HG02852 (cell line): ENCODE measurements around the gene TFE3.
A peak's percentile ranks its signal among the peaks of the same experiment; 100 is the strongest.

Source experiments
- ATAC-seq: cut with Tn5 transposase; IDR thresholded peaks from one replicate; pipeline ENCODE4 v1.9.1; 2021; ENCODE audit warnings: mild to moderate bottlenecking, moderate library complexity; ENCODE audit not compliant: unreplicated experiment

TFE3 gene

DNA sequence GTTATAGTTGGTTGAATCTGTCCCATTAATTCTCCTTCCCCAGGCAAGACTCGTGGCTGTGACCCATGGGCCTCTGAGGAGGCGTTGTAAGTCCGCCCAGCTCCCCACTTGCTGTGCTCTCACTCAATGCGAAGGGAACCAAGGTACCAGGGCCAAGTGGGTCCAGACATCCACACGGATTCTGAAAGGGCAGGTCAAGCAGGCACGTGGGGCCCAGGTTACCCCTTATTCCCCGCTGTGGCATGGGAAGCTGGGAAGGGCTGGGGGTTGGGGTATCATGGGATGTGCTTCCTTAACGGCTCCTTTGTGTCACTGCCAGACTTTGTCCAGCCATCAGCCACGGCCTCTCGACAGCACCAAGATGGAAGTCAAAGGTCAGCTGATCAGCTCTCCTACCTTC lies 18.8 kb upstream of the TFE3 start:
- ATAC-seq = no peak

DNA sequence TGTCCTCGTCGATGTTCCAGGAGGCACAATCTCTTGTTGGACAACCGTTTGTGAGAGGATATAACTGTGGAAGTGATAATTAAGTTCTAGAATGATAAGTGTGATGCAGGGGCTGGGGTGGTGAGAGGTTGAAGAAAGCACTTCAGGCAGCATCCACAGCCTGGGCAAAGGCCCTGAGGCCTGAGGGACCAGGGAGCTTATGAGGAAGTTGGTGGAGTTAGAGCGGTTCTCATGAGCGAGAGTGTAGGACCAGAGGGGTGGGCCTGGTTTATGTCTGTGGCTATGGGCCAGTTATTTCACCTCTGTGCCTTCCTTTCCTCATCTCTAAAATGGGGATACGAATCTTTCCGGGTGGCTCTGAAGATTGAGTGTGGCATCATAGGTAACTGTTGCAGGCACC lies 18.3 kb upstream of the TFE3 start:
- ATAC-seq = no peak

DNA sequence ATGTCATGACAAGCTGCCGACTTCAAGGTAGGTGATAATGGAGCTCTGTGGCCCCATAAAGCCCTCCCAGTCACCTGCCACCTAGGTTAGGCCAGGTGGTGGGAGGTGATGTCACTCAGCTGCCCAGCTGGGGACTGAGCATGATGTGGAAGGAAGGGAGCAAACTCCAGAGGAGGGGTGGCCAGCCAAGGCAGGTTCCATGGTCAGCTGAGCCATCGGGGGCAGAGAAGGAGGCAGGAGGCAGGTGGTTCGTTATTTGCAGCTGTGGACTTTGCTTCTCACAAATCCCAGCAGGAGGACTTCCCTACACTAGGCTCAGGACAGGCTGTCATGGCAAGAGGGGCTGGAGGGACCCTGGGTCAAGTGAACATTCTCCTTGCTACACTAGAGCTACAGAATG lies 17.8 kb upstream of the TFE3 start:
- ATAC-seq = no peak

DNA sequence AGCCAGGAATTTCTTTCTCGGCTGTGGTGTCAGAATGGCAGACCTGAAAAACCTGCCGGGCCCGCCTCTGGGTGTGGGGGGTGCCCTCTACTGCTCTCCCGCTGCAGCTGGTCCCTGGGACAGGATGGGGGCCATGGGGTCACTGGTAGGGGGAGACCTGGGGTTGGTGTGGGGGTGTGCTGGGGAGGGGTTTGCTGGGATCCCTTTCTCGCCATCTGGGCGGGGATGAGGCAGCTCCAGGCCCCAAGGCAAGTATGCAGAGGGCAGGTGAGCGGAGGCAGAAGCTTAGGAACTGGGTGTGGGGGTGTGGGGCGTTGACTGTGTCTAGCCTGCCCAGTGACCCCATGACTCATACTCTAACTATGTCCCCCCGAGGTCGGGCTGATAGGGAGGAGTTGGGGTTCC lies 16.5 kb upstream of the TFE3 start:
- no peak for ATAC-seq

DNA sequence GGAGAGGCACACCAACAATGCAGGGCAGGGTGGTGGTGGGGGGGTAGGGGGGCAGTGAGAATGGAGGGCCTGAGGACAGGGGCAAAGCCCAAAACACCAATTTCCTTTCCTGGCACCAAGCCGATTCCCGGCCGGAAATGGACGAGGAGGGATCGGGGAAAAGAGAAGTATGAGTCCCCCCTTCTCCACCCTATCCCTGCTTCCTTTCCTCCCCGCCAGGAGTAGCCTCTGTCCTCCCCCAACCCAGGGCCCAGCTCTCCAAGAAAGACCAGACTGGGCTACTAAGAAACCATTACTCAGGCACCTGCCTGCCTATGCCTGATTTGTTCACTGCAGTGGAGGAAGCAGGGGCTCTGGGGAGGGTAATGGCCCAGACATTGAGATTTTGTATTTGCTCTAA lies 16.0 kb upstream of the TFE3 start:
- no peak for ATAC-seq

DNA sequence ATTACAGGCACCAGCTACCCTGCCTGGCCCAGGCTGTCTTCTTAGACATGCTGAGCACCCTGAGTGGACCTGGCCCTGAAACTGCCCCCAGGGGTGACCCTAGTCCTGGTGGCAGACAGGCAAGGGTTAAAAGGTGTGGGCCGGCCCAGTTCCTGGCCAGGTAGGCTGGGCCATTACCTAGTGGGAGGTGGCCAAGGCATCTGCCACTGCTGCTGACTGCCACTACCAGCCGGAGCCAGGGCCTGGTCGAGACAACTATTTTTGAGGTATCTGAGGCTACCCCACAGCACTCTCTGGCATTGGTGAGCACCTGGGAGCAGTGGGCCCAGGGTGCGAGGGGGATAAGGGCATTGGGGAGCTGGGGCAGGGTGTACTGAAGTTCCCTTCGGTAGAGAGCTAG lies 15.6 kb upstream of the TFE3 start, which contains the start of gene CCDC120:
CCDC120 (plus strand) TSS at position 206 of the 400 bp plus-strand sequence. CDS start 3,043 bp downstream, outside the sequence.
- no peak for ATAC-seq

DNA sequence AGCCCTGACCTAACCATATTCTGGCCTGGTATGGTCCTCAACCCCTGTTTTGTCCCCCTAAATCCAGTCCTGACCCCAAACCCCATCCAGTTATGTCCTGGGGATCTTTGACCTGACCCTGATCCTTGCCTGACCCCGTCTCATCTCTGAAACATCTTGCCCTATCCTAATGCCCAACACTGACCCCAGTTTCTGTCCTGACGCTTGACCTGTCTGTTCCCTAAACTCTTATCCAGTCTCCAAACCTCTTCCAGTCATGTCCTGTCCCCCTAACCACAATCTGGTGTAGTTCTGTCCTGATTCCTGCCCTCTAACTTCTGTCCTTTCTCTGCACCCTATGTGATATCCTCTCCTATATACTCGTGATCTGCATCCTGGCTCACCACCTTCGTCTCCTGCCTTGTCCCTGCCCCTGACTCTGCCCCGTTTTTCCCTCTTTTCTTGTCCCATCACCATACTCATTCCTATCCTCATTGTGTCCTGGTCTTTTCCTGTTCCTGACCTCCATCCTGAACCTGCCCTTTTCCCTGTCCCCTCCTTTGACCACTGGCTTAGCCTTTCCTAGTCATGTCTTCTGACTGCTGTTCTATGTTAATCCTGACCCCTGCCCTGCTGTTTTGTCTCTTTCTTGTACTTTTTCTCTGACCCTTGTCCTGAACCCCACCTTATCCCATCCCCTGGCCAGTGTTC lies 11.1 kb upstream of the TFE3 start:
- ATAC-seq = no peak

DNA sequence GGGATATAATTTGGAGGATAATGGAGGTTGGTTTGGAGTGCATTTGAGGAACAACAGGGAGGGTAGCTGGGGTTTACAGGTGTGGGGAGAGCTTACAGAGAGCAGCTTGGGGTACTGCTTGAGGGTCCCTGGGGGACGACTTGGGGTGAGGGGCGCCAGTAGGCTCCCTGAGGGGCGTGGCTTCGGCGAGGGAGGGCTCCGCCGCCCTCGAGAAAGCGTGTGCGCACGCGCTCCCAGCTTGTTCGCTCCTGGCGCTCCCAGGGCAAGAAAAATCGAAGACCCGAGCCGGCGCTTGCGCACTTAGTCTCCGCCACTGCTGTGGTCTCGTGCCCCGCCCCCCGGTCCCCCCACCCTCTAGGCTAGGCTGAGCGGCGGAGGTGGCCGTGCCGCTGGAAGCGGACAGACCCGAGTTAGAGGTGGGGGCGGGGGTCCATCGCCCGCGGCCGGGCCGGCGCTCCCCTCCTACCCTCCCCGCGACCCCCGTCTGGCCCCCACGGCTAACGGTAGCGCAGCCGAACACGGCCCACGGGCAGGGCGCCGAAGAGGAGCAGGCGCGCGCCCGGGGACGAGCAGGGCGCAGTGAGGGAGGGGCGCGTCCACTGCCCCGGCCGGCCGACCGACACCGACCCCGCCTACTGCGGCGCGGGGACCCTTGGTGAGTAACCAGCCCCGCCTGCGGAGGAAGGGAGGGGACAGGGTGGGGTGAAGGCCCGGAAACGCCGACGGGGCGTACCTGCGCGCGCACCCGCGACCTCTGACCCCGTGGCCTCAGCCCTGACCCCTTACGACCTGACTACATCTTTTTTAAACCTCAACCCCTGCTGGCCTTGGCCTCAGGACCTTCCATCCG lies 10.3 kb upstream of the TFE3 start:
- peak; percentile 70 for ATAC-seq

DNA sequence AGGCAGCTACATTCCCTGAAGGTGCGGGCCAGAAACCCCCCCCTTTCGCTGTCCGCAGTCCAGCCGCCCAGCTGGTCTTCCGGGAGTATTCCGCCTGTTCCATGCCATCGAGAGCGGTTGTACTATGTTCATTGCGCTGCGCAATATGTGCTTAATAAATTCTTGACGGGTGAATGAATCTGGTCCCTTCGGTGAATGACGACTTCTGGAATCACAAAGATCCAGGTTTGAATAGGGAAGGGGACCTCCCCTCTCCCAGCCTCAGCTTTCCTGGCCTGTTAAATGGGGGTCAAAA lies 777 bp upstream of the TFE3 start:
- ATAC-seq = no peak

DNA sequence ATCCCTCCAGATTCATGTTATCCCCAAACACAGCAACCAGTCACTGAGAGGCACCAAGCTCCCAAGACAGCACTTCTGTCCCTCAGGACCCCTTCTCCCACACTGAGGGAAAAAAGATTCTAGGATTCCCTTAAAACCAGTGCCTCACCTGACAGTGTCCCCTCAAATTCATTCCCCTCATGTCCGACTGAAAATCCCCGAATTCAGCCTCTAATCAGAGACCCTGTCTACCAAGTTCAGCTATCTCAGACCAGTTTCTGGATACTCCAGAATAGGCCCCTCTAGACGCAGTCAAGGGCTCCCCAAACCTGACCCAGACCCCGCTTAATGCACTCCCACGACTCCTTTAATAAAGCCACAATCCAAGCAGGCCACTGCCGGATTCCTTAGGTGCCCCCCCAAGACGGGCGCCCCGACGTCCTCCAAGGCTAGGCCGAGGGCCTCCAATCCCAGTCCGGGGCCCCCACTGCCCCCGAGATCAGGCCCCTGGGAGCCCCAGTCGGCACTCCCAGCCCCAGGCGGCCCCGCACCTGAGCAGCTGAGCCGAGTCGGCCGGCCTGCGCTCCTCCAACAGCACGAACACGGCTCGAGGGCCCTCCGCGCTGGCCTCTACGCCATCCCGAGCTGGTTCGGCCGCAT lies 457 bp downstream of the TFE3 start:
- peak; percentile 8 for ATAC-seq

DNA sequence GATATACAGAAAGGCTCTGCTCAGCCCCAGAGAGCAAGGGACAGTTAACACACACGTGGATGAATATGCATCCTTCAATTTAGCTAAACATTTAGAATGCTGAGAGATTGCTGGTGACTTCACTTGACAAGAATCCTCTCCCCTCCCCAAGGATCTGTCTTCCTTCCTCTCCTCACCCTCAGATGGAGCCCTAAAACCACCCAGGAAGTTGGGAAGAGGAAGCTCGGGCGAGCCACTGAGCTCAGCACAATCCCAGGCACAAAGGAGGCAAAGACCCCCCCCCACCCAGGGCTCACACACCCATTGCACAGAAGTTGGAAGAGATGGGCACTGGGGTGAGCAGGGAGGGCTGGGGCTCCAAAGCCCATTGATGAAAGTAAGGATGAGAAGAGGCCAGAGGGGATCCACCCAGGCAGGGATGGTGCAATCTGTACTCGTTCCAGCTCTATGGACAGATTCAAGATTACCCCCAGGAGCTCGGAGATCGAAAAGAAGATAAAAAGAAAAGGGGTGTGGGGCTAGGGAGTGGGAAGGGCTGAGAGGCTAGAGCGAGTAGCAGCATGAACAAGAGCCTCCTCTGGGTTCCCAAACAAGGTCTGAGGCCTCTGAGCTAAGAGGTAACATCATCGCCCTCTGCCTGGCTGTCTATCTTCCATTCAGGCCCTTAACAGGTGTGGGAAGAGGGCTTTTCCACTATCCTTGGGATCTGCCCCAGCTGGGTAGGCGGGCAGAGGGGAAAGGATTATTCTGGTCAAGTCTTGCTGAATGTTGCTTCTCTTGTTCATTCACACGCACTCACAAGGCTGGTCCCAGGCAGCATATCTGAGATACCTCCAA lies 1.2 kb downstream of the TFE3 start:
- ATAC-seq = no peak

DNA sequence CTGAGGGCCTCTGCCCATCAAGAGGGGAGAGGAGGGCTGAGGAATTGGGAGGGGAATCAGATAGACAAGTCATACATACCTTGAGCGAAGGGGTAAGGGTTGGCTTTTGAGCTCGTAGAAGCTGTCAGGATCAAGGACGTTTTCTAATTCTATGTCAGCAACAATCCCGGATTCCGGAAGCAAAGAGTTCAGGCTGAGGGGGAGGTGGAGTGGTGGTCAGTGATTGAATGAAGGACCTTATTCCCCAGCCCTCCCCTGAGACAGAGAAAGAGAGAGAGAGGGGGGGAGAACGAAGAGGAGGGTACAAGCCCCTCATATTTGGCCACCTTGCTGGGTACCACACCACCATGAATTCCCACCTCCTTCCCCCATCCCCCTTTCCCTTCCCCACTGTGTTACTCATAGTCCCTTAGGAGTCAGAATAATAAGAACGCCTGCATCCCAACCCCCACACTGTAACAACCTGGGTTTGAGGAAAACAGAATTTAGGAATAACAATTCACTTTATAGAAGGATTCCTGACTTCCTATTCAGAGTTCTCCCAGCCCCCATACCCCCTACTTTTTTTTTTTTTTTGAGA lies 2.7 kb downstream of the TFE3 start:
- ATAC-seq = no peak

DNA sequence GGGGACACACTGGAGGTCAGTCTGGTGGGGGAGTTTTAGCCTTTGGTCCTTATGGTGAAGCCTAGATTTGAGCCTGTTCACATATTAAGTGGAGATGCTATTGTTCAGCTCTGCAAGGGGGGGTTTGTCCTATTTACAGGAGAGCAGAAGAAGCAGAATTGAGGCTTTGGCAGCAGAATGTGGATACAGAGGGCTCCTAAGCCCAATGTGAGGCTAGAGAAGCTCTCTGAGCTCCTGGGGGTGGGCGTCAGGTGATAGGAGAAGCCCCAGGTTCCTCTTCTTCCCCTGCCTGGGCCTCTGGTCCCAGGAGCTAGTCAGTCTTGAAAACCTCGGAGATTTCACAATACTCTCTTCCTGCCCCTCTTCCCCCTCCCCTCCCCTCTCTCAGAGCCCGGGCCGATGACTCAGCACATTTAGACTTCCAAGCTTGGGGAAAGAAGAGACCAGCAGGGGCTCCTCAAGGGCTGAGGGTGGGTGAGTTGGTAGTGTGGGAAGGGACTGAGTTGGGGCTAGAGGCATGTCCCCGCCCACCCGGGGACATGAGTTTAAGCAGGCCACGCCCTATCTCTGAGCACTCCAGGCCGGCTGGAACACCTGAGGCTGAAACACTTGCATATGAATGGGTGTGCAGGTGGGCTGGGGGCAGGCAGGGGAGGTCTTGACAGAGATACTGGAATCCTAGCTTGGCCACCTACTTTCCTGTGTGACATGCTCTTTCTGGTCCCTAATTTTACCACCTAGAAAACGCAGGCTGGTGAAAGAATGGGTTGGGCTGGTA lies 3.4 kb downstream of the TFE3 start:
- ATAC-seq = no peak

DNA sequence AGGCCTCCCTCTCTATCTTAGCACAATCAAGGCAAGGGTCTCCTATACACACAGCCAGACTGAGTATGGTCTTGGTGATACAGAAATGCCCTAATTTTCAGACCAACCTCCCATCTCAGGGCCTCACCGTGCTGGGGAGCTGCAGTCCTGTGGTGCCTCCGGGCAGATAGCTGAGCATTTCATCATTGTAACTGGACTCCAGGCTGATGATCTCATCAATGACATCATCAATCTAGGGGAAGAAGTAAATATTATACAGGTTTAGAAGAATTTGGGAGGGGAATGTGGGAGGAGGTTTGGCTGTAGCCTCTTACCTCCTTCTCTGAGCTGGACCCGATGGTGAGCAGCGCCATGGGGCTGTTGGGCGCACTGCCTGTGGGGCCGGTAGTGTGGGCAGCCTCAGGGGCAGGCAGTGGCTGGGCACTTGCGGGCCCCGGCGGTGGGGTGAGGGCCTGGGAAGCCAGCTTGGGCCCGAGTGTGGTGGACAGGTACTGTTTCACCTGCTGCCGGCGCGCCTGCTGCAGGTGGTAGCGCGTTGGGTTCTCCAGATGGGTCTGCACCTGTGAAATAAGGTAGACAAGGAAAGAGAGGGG lies 5.2 kb downstream of the TFE3 start:
- ATAC-seq = no peak

DNA sequence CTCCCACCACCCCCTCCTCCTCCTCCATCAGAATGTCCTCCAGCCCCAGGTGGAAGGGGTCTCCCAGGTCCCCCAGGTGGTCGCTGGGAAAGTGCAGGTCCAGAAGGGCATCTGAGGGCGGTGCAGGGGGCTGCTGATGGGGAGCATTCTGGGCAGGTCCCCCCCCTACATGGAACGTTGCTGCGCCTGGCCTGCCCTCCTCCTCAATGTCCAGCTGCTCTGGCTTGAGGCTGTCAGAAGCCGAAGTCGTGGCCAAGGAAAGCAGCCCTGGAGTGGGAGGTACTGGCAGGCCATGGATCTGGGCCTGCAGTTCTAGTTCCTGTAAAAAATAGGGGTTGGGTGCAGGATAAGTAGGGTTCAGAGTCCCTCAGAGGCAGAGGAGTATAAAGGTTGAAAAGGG lies 12.9 kb downstream of the TFE3 start:
- no peak for ATAC-seq

DNA sequence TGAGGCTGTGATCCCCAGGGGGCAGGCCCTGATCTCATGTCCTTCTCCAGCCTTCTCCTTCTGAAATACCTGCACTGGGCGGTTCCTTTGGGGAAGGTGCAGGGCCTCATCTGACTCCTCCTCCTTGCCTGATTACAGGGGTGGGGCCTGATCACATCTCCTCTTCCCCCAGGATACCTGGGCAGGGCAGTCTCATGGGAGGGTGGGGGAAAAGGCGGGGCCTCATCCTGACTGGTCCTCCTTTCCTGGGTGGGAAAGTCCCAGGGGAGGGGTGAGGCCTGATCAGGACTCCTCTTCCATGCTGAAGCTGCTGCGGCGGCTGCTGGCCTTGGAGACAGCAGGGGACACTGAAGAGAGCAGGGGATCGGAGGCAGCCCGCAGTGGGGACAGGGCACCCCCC lies 13.3 kb downstream of the TFE3 start:
- ATAC-seq = no peak

DNA sequence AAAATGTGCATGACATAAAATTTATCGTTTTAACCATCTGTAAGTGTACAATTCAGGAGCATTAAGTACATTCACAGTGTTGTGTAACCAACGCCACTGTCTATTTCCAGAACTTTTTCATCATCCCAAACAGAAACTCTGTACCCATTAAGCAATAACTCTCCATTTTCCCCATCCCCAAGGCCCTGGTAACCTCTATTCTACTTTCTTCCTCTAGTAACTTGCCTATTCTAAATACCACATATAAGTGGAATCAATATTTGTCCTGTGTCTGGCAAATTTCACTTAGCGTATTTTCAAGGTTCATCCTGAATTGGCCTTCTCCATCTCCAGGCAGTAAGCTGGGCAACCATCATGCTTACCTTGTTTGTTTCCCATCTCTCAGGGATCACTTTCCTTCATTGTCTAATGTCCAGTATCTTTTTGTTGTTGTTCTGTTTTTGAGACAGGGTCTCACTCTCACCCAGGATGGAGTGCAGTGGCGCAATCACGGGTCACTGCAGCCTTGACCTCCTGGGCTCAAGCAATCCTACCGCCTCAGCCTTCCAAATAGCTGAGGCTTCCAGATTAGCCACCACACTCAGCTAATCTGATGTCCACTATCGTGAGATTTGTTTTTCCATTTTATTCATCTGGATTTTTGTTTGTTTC lies 23.4 kb downstream of the TFE3 start:
- ATAC-seq = no peak

DNA sequence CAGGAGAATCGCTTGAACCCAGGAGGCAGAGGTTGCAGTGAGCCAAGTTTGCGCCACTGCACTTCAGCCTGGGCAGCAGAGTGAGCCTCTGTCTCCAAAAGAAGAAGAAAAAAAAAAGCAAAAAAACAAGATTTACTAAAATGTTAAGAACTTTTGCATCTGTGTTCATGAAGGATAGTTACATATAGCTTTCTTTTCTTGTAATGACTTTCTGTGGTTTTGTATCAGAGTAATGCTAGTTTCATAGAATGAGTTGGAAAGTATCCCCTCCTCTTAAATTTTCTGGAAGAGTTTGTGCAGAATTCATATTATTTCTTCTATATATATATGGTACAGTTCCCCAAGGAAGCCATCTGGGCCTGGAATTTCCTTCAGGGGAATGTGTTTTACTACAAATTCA lies 24.1 kb downstream of the TFE3 start:
- ATAC-seq = no peak

DNA sequence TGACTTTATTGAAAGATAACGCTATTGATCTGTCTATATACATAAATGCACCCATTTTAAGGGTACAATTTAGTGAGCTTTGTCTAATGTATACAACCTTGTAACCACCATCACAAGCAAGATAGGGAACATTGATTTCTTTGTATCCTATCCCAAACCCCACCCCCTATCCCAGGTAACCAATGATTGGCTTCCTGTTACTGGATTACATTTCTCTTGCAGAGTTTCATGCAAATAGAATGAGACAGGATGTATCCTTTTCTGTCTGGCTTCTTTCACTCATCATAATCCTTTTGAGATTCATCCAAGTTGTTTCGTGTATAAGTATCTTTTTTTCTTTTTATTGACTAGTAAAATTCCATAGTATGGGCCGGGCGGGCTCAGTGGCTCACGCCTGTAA lies 39.5 kb downstream of the TFE3 start:
- ATAC-seq = no peak
